DMS53 treated with DMSO at 0.1 percent for 48 hours (cell line): ENCODE measurements around the gene ZNF469.

Experiments
- DNase-seq: peaks from one replicate; lab custom pipeline; 2025; ENCODE audit not compliant: unreplicated experiment; lab: John Stamatoyannopoulos, UW

The ZNF469 gene

DNA sequence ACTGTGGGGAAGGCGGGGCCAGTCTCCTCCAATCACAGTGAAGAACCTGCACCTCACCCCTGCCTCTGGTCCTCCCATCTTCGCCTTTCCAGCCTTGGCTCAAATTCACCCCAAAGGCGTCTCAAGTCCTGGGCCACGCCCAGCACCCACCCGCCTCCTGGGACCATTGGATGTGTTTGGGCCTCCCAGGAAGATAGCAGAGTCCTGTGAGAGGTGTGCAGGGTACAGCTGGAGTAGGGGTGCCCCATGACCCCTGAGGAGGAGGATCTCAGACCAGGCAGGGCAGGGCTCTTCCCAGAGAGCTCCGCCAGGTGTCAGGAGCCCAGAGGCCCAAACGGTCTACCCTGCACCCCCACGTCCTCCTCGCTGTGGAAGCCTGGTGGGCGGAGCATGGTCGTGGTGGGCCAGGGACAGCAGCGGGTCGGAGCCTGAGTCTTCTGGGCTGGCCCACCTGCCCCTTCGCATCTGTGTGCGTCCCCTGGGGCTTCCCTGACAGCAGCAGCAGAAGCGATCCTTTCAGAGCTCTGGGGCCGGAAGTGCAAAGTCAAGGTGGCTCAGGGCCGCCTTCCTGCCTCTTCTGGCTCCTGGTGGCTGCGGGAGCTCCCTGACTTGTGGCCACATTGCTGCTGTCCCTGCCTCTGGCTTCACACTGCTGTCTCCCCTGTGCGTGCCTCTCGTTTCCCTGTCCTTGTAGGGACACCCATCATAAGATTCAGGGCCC lies 34.9 kb upstream of the ZNF469 start:
- DNase-seq = no peak

DNA sequence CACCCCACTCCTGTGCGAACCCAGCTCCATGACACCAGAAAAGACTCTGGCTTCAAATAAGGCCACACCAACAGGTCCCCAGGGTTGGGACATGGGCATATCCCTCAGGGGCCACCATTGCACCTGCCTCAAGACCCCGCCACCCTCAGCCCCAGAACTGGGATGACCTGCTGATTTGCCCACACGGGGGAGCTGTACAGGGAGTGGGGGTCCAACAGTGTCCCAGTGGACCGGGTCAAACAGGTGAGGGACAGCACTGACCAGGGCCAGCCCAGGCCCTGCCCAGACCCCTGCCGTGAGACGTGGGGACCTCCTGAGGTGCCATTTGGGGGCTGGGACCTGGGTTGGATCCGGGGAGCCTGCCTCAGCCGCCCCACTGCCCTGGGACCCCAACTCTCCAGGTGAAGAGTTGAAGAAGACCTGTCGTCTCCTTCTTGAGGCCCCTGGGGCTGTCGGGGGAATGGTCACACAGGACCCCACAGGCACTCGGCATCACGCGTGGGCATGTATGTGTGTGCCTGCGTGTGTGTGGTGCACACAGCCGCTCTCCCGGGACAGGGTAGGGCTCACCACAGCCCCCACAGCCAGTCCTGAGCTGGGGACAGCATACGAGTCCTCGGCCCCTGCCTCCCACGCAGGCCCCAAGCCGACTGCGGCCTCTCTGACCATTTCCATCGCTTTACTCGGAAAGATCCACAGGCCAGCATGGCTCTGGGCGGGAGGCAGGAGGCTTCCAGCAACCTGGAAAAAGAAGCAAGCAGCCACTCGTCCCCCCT lies 34.2 kb upstream of the ZNF469 start:
- DNase-seq = no peak

DNA sequence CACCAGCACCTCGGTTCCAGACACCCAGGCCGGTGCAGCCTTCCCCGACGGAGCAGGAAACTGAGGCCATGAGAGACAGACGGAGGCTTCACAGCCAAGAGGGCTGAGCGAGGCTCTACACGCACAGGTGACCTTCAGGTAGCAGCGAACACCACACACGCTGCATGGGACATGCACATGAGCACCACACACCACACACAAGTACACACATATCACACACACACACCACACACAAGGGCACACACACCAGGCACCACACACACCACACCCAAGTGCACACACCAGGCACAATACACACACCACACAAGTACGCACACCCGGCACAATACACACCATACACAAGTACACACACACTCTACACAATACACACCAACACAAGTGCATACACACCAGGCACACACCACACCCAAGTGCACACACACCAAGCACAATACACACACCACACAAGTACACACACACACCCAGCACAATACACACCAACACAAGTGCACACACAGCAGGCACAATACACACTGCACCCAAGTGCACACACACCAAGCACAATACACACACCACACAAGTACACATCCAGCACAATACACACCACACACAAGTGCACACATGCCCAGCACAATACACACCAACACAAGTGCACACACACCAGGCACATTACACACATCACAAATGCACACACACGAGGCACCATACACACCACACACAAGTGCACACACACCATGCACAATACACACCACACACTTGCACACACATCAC lies 33.4 kb upstream of the ZNF469 start:
- DNase-seq = no peak

DNA sequence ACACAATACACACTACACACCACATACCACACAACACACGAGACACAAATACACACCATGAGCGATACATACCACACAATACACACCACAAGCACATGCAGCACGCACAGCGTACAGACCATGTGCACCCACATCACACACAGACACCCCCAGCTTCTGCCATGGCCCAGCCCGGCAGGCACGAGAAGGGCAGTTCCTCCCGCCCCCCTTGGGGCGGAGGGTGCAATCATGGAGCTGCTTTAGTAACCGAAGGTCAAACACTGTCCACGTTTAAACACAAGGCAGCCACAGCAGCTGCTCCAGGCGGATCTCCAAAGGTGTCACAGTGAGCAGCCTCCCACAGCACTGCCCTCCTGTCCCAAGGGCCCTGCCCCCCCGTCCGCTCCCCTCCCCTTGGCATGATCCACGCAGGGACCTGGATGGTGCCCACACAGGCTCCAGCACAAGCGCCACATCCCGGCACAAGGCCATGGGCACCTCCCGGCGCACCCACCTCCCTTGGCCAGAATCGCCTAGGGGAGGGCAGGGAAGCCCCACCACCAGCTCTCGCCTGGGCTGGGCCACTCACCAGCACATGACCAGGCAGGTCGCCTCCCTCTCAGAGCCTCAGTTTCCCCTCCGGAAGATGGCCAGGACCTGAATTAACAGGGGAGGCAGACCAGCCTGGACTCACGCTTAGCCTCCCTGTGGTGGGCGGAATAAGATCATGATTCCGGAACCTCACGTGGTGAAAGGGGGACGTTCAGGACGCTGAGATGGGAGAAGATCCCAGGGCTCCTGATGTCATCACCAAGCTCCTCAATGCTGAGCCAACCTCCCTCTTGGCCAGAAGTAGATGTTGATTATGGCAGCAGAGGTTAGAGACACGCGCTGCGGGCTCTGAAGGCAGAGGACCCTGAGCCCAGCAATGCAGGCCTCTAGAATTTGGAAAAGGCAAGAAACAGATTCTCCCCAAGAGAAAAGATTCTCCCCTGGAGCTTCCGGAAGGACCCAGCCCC lies 32.6 kb upstream of the ZNF469 start:
- DNase-seq = no peak

DNA sequence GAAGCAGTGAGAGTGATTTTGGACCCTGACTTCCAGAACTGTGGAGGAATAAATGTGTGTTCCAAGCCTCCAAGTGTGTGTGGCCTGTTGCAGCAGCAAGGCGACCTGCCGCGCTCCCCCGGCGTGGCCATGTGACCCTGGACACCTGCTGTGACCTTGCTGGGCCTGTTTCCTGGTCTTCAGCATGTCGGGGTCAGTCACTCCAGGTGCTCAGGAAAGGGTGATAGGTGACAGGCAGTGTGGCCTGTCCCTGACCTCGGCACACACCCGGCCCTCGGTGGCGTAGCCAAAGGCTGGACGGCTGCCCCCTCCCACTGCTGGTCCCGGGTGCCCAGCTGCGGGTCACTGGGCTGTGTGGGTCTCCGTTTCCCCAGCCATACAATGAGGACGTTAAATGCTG lies 31.8 kb upstream of the ZNF469 start:
- DNase-seq = no peak

DNA sequence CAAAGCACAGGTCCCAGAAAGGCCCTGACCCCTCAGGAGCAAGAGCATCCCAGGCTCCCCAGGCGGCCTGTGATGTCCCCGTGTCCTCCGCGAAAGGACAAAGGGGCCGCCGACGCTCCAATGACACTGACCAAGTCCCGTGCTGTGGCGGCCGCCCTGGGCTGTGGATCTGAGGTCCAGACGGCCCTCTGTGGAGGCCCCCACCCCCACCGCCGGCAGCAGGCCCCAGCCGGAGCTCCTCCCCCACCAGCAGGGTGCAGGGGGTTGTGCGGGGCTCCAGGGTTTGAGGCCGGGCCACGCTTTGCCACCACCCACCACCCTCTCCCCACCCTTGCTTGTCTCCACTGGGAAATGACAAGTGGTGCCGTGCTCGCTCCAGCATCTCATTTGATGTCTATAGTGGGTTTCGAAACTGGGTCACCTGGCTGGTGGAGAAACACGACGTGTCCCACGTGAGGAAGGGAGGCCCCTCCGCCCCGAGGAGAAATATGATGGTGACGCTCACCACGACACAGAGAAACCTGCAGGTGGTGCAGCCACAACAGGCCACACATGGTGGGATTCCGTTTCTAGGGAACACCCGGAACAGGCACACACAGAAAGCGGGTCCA lies 31.2 kb upstream of the ZNF469 start:
- DNase-seq = no peak

DNA sequence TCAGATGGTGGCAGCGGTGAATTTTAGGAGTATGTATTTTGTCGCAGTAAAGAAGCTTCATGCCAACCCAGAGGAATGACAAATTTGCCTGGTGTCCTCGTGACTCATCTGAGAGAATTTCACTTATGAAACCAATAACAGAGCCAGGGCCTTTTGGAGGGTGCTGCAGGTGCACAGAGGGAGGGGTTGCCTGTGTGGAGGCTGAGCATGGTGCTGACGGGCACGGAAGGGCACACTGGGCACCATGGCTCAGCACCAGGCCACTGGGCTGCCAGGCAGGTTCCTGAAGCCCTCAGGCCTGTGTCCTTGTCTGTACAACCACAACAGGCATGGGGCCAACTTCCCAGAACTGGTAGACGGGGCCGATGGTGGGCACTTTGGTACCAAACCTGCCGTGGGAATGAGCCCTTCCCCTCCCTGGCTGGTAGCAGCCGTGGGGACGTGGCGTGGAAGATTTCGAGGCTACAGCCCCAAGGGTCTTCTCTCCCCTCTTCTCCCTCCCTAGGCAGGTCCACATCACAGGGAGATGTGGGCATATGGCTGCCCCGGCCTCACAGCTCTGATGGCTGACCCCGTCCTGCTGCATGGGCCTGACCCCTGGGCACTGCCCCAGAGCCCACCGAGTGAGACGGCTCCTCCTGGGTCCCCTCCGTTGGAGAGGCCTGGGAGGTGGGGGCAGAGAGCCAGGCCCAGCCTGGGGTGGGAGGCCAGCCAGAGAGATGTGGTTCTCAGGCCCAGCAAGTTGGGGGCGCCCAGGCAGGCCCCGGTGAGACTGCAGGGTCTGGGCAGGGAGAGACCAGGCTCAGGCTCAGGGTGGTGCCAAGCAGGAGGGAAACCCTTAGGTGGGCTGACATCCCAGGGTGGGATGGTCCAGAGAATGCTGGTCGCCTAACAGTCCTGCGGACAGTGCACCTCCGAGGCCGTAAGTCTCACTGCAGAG lies 30.2 kb upstream of the ZNF469 start:
- no peak for DNase-seq

DNA sequence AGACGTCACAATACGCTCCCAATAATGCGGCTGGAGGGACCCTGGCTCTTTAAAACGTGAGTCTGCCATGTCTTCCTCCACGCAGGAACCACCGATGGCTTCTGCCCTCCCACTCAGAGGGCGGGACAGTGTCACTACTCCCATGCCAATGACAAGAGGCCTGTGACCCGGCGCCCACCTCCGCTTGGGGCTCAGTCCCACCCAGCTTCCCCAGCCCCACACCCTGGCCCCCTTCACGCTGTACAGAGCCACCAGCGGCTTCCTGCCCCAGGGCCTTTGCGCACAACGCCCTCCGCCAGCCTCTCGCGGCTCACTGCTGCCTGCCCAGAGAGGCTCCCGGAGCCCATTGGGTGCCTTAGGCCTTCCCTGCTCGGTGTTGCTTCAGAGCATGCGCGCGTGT lies 29.5 kb upstream of the ZNF469 start:
- no peak for DNase-seq

DNA sequence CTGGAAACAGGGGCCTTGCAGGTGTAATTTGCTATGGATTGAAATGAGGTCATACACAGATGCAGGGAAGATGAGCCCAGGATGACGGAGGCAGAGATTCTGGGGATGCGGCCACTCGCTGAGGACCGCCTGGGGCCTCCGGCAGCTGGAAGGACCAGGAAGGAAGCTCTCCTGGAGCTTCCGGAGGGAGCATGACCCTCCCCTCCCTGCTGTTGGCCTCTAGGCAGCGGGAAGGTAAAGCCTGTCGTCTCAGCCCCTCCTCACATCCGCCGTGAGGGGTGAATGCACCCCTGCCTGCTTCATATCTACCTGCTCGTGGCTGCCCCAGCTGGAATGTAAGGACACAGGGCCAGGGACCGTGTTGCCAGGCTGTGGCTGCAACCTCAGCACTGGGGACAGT lies 29.1 kb upstream of the ZNF469 start:
- no peak for DNase-seq

DNA sequence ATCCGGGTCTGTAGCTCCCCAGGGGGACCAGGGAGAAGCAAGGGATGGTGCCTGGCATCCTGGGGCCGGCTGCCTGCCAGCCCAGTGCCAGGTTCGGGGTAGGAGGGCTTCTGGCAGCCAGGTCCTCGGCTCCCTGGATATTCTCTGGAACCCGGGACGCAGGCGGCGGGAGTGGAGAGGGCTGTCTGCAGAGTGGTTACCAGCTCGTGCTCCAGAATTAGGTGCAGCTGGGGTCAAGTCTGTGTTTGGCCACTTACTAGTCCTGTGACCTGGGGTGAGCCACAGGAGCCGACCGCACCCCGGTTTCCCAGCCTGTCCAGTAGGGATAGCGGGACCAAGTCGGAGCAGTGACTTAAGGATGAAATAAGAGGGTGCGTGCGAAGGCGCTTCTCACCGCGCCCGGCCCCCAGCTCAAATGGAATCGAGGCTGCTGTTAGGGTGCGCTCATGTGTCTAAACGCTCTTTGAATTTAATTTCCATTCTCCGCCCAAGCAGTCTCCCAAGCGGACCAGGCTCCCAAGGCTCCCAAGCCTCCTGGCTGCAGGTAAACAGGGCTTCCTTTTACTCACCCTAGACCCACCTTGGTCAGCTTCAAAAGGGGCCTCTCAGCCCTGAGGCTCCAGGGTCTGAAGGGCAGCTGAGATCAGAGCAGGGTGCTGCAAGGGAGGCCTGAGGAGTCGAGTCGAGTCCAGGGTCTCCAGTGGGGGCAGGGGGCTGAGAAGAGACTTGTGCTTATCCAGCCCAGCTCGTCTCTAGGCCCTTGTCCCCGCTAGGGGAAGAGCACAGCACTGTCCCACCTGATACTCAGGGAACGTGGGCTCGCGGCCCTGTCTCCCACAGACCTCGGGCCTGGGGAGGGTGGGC lies 28.3 kb upstream of the ZNF469 start:
- DNase-seq = no peak

DNA sequence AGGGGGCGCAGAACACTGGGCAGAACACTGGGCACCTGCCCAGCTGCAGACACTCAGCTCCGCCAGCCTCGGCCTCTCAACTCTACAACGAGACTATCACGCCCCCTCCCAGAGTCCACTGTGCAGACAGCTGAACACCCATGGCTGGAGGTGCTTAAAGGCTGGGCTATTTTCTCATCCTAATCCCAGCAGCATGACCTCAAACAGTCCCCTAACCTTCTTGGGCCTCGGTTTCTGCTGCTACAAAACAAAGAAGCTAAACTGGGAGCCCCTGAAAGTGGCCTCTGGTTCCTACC lies 27.7 kb upstream of the ZNF469 start:
- no peak for DNase-seq

DNA sequence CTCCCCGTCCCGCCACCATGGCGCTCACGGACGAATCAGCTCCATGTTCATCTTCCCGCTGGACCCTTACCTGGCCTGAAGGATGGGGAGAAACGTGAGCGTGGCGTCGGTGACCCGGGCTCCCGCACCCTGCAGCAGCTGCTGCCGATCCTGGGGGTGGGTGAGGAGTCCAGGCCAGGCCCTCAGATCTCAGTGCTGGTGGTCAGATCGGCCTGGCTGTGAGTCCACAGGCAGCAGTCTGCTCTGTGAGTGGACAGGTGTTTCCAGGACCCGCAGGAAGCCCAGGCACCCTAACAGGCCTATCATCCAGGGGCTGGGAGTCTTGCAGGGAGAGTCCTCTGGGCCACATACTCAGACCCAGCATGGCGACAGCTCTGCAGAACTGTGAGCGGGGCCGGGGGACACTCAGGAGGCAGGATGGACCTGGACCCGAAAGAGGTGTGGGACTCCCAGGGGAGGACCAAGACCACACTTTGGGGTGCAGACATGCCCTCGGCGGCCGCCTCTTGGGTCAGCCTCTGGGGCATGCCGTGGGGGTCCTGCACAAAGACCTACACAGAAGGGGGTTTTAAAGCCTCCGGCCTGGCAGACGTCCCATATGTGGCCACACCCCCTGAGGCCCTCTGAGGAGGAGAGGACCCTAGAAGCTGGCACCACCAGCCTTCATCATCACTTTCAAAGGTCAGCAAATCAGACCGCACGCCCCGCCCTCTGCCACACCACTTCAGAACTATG lies 27.2 kb upstream of the ZNF469 start:
- no peak for DNase-seq

DNA sequence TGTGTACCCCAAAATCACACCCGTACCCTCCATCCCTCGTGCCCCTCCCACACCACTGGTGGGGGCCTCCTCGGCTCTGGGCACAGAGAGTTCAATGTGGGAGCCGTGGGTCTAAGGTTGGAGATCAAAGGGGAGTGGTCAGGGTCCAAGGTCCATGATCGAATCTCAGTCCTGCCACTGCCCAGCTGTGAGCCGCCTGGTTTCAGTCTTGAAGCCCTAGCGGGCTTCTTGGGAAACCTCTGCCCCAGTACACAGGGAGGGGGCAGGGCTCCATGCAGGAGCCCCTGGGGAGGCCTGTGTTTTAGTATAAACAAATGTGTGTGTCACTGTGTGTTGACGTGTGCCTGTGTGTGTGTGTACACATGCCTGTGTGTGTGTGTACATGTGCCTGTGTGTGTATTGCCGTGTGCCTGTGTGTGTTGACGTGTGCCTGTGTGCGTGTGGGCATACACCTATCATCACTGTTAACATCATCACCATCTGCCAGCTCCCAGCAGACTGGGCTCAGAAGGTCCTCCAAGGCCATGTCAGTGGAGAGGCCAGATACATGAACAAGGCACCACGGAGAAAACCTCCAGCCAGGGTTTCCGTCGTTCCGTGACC lies 26.5 kb upstream of the ZNF469 start:
- DNase-seq = no peak

DNA sequence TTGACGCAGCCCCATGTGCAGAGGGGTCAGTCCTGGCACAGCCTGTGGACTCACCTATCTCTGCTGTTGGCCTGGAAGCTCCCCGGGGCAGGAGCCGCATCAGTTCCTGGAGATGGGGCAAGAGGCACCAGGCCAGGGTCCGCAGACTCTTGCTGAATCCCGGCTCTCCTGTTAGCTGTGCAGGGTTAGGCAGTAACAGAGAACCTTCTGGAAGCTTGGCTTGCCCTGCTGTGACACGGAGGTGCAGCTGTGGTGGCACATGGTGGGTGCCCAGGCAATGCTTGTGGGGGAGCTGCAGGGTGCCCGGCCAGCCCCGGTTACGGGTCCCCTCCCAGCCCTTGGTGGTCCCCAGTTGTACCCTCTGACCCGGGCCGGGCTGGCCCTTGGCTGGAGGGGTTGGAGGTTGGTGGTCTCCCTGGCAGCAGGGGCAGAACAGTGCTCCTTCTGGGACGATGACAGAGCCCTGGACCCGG lies 26.0 kb upstream of the ZNF469 start:
- DNase-seq = no peak

DNA sequence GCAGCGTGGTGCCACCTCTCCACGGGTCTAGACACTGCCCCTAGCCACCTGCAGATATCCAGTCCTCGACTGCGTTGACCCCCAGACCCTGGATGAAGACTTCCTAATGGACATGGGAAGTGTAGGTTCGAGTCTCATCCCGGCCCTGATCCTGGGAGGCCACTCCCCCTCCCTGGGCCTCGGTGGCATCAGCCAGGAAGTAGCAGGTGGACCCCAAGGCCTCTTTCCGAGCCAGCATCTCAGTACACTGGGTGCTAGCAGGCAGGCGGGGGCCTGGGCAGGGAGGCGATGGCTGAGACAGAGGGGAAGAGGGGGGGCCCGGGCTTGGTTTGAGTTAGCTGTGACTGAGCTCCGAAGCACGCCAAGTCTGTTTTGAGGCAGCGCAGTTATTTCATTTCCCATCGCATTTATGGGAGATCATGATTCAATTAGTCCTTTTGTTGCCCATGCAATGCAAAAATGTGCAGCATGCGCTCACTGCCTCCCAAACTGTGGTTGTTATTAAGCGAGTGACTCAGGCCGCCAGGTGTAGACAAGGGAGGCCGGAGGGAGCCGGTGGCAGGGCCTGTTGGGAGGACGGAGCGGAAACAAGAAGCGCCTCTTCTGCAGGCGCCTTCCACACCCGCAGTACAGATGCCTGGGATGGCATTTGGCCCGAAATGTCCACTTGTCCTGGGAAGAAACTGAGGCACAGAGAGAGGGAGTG lies 25.3 kb upstream of the ZNF469 start:
- DNase-seq = no peak

DNA sequence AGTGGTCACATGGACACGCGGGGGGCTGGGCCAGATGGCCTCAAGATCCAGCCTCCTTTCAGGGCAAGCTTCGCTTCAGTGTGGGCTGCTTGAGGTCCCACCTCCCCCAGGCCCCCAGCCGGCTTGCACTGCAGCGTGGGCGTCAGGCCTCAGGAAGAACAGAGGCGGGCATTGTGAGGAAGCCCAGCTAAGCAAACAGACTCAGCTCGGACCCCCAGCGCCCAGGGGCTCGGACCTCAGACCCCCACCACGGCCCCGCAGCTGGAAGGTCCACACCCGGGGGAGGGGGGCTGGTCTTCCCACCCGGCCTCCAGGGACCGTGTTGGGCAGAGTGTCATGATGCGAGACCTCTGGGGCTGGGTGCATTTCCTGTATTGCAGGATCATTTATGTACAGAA lies 24.7 kb upstream of the ZNF469 start:
- DNase-seq = no peak

DNA sequence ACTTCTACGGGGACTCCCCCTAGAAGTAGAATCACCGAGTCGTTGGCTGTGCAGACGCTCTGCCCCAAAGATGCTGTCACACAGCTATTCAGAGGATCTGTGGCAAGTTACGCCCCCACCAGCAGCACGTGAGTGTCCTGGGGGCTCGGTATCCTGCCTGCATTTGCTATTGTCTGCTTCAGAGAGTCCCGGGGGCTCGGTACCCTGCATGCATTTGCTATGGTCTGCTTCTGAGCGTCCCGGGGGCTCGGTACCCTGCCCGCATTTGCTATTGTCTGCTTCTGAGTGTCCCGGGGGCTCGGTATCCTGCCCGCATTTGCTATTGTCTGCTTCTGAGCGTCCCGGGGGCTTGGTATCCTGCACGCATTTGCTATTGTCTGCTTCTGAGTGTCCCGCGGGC lies 23.8 kb upstream of the ZNF469 start:
- no peak for DNase-seq
